HG03460 (cell line): ENCODE data around the gene CLEC16A.

Experiments used
- ATAC-seq: cut with Tn5 transposase; IDR thresholded peaks from one replicate; pipeline ENCODE4 v1.9.1; 2021; ENCODE audit not compliant: unreplicated experiment

The CLEC16A gene

GRCh38 chr16:11011326-11011725 lies 67.0 kb downstream of the CLEC16A start:
- ATAC-seq: no peak

- ATAC-seq: no peak
These were observed 68.5 kb downstream of the CLEC16A start for GRCh38 chr16:11012841-11013240.

DNA sequence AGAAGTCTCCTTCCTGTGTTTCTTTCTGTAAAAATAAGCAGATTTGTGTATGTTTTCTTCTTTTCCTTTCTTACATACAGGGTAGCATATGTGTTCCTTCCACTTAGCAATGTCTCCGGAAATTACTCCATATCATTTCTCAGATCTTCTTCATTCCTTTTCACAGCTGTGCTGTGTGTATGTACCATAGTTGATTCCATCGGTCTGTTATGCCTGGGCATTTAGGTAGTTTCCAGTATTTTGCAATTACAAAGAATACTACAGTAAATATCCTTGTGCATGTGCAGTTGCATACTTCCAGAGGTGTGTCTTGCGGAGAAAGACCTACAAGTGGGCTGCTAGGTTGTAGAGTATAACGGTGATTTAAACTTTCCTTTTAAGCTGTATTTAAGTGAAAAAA lies 69.8 kb downstream of the CLEC16A start:
- no peak for ATAC-seq

- ATAC-seq: no peak
These were observed 70.7 kb downstream of the CLEC16A start for GRCh38 chr16:11015076-11015475.

DNA sequence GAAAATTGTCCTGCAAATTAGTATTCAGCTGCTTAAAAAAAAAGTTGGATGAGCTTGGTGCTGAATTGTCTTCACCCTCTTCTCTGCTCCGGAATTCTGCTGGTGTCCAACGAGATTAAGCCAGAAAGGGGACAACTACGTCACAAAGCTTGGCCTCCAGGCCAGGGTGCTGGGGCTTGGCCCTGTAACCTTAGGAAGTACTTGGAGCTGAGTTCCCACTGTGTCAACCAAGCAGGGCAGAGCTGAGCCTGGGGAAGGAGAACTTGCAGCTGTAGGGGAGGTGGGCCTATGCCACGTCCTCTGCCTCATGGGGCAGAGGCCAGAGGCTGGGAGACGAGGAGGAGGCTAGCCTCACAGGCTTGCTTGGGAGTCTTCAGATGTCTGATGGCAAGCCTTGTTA lies 71.2 kb downstream of the CLEC16A start:
- ATAC-seq: no peak

GRCh38 chr16:11016524-11016988 lies 72.2 kb downstream of the CLEC16A start:
- no peak for ATAC-seq

GRCh38 chr16:11016993-11017392 lies 72.6 kb downstream of the CLEC16A start:
- ATAC-seq: no peak

GRCh38 chr16:11017499-11017898 lies 73.1 kb downstream of the CLEC16A start:
- ATAC-seq: no peak

GRCh38 chr16:11020388-11020787 lies 76.0 kb downstream of the CLEC16A start:
- no peak for ATAC-seq

DNA sequence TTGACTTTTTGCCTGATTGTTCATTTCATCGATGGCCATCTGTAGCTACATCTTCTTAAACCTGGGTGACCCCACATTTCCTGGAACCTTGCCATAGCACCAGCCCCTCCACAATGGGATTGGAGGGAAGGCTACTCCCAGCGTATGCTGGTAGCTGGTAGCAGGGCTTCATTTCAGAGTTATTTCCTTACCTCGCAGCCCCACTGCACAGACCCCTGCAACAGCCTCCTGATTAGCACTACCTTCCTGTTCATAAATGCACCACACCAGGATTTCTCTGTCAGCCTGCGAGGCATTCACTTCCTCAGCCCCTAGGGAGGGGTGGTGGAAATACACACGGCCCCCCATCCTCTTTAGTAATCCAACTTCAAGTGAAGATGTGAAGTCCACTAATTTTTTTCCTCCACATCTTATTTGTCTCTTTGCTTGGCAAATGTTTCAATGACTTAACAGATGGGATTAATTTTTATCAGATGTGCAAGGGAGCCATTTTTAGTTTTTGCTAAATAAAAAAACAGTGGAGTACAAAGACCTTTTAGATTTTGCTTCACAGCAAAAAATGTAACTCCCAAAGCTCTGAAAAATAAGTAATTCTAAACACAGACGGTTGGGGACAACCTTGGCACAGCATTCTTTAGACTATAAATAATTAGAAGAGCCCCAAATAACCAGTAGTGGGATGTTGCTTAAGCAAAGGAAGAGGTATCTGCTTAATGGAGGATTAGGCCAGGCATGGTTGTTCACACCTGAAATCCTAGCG lies 76.6 kb downstream of the CLEC16A start:
- no peak for ATAC-seq

DNA sequence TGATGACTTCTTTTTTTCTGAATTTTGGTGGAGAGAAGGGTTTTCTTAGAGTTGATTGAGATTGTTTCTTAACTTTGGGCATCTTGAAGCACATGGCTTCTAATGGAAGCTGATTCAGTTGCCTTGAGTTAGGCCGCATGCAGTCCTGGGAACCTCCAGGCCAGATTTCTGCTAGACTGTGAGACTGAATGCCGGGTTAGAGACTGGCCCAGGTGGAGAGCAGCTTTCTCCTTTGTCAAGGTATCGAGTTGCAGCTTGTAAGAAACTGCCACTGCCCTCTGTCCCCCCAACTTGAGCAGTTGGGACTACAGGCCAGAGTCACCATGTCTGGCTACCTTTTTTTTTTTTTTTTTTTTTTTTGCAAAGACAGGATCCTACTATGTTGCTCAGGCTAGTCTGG lies 77.6 kb downstream of the CLEC16A start:
- no peak for ATAC-seq

GRCh38 chr16:11023262-11024039 lies 79.1 kb downstream of the CLEC16A start:
- ATAC-seq: no peak

GRCh38 chr16:11024333-11025053 lies 80.1 kb downstream of the CLEC16A start:
- no peak for ATAC-seq

DNA sequence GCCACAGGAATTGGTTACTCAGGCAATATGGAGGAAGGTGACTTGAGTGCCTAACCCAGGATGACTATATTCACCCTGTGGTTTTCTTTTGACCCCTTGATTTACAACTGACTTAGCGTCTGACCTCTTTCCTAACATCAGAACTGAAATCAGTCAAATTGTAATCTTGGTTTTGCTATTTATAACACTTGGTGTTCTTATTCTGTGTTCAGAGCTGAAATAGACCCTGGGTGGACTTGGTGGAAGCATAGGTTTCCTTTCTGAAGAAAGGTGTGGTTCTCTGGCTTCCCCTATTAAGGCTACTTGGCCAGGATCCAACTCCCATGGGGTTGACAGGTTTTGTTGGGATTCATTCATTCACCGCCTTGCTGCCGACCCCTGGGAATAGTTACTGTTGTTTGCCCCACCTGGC lies 80.8 kb downstream of the CLEC16A start:
- no peak for ATAC-seq

- no peak for ATAC-seq
These were observed 85.6 kb downstream of the CLEC16A start for GRCh38 chr16:11029948-11030347.

DNA sequence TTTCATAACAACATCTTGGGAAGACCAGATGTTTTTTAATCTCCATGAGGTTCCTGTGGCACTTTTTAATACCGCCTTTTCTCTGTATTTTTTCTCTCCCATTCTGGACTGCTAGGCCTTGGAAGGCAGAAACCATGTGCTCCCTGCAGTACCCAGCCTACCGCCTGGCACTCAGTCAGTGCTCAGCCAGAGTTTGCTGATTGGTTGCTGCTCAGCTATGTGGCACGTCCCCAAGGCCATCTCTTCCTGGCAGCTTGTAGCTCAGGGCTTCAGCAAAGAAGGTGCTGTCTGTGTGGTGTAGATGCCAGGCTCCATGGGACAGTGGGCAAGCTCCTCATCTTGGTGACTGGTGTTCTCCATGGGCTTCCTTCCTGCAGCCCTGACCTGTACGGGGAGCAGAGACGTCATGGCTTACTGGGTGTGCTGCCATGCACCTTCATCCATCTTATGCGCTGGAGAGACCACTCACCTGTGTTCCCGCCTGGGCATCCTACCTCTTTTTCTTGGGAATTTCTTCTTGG lies 86.7 kb downstream of the CLEC16A start:
- ATAC-seq: no peak

- ATAC-seq: no peak
These were observed 87.9 kb downstream of the CLEC16A start for GRCh38 chr16:11032000-11032921.

- ATAC-seq: no peak
These were observed 88.5 kb downstream of the CLEC16A start for GRCh38 chr16:11032922-11033291.

DNA sequence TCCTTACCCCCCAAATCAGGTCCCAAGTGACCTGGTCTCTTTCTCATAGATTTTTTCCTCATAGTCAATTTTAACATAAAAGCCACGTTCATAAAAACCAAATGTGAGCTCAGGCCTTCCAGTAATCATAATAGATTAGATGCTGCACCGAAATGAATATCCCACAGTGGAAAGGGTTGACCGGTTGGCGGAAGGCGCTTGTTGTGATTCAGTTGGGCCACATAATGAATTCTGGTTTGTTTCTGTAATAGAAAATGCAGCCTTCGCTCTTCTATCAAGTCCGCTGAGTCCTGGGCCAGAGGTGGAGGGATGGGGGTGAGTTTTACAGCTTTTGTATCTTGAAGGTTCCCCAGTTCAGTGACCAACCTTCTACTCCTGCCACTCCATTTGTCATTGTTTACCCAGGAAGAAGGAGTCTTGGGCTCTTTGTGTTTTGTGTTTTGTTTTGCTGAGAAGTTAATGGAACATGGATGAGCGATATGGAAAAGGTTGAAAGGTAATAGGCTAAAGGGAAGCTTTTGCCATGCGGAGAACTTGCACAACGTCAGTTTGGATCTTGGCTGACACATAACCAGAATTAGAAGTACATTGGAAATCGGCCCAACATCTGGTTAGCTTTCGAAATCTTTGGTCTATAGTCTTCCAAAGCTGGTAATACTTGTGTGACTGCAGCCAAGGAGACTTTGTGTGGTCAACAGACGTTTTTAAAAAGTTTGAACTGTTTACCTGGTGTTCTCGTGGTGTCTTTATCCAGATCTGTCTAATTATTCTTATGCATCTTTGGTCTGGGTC lies 89.5 kb downstream of the CLEC16A start:
- no peak for ATAC-seq
